SK-N-SH treated with all-trans-retinoic acid at 6 μM for 48 hours (cell line): ENCODE results near the gene SH3BP1.
A peak's percentile ranks its signal among the peaks of the same experiment; 100 is the strongest.

Source experiments
- ATAC-seq: fragments of 200-7000 bp; cut with Tn5 transposase; 3 replicates; pipeline ENCODE4 v1.9.1; 2020; ENCODE audit warnings: mild to moderate bottlenecking, moderate library complexity
- ARNTL ChIP-seq: fragments of 450-650 bp; formaldehyde crosslinking; IDR thresholded peaks from 2 replicates; pipeline ENCODE4 v1.5.0; 2020; ENCODE audit warnings: low read depth, mild to moderate bottlenecking, moderate library complexity, borderline replicate concordance
- BACH2 ChIP-seq: fragments of 250-450 bp; sonication (Bioruptor Pico); IDR thresholded peaks from 2 replicates; pipeline ENCODE4 v1.9.0; 2021; ENCODE audit warnings: mild to moderate bottlenecking, borderline replicate concordance
- CREB5 ChIP-seq: fragments of 250-450 bp; sonication (Bioruptor Pico); IDR thresholded peaks from 2 replicates; pipeline ENCODE4 v1.5.1; 2020; ENCODE audit warnings: low read depth, mild to moderate bottlenecking, moderate library complexity
- CSDC2 ChIP-seq: fragments of 250-450 bp; sonication (Bioruptor Pico); IDR thresholded peaks from 2 replicates; pipeline ENCODE4 v1.5.0; 2020; ENCODE audit warnings: mild to moderate bottlenecking, moderate library complexity
- ESRRG ChIP-seq: fragments of 250-450 bp; sonication (Bioruptor Pico); IDR thresholded peaks from 2 replicates; pipeline ENCODE4 v1.6.1; 2021; ENCODE audit warnings: mild to moderate bottlenecking
- GLIS3 ChIP-seq: fragments of 250-450 bp; sonication (Bioruptor Pico); IDR thresholded peaks from 2 replicates; pipeline ENCODE4 v1.5.0; 2020; ENCODE audit warnings: mild to moderate bottlenecking, moderate library complexity
- ISL1 ChIP-seq: fragments of 250-450 bp; sonication (Bioruptor Pico); IDR thresholded peaks from 2 replicates; pipeline ENCODE4 v2.1.2; 2022; ENCODE audit warnings: mild to moderate bottlenecking, moderate library complexity
- OSR1 ChIP-seq: fragments of 250-450 bp; sonication (Bioruptor Pico); IDR thresholded peaks from 2 replicates; pipeline ENCODE4 v1.8.0; 2022; ENCODE audit warnings: moderate library complexity, mild to moderate bottlenecking, inconsistent platforms
- PATZ1 ChIP-seq: fragments of 250-450 bp; sonication (Bioruptor Pico); IDR thresholded peaks from 2 replicates; pipeline ENCODE4 v1.8.0; 2020; ENCODE audit warnings: mild to moderate bottlenecking, moderate library complexity, borderline replicate concordance
- PPARA ChIP-seq: fragments of 250-450 bp; sonication (Bioruptor Pico); IDR thresholded peaks from 2 replicates; pipeline ENCODE4 v1.5.0; 2020; ENCODE audit warnings: mild to moderate bottlenecking, borderline replicate concordance
- RARB ChIP-seq: fragments of 250-450 bp; sonication (Bioruptor Pico); IDR thresholded peaks from 2 replicates; pipeline ENCODE4 v1.8.0; 2021; ENCODE audit warnings: mild to moderate bottlenecking, moderate library complexity
- SNAI2 ChIP-seq: fragments of 250-450 bp; sonication (Bioruptor Pico); IDR thresholded peaks from 2 replicates; pipeline ENCODE4 v1.5.0; 2020; ENCODE audit warnings: mild to moderate bottlenecking, moderate library complexity
- TCF4 ChIP-seq: fragments of 250-450 bp; sonication (Bioruptor Pico); IDR thresholded peaks from 2 replicates; pipeline ENCODE4 v1.8.0; 2021; ENCODE audit warnings: mild to moderate bottlenecking, moderate library complexity, borderline replicate concordance
- TOX ChIP-seq: fragments of 250-450 bp; sonication (Bioruptor Pico); IDR thresholded peaks from 2 replicates; pipeline ENCODE4 v1.8.0; 2021; ENCODE audit warnings: mild to moderate bottlenecking, moderate library complexity, borderline replicate concordance
- ZC3H10 ChIP-seq: fragments of 250-450 bp; sonication (Bioruptor Pico); IDR thresholded peaks from 2 replicates; pipeline ENCODE4 v1.5.1; 2021; ENCODE audit warnings: mild to moderate bottlenecking, moderate library complexity
- ZFP3 ChIP-seq: fragments of 250-450 bp; sonication (Bioruptor Pico); IDR thresholded peaks from 2 replicates; pipeline ENCODE4 v1.5.0; 2020; ENCODE audit warnings: mild to moderate bottlenecking, moderate library complexity
- ZFP30 ChIP-seq: fragments of 450-650 bp; formaldehyde crosslinking; IDR thresholded peaks from 2 replicates; pipeline ENCODE4 v1.5.0; 2022; ENCODE audit warnings: mild to moderate bottlenecking, moderate library complexity
- ZNF565 ChIP-seq: fragments of 450-650 bp; formaldehyde crosslinking; conservative IDR thresholded peaks from 2 replicates; pipeline ENCODE4 v1.5.0; 2020; ENCODE audit warnings: low read depth, mild to moderate bottlenecking, moderate library complexity
- ZNF70 ChIP-seq: fragments of 450-650 bp; formaldehyde crosslinking; IDR thresholded peaks from 2 replicates; pipeline ENCODE4 v1.5.0; 2020; ENCODE audit warnings: mild to moderate bottlenecking, moderate library complexity
- ZNF8 ChIP-seq: fragments of 450-650 bp; formaldehyde crosslinking; IDR thresholded peaks from 2 replicates; pipeline ENCODE4 v1.5.0; 2020; ENCODE audit warnings: mild to moderate bottlenecking, moderate library complexity
- TF ChIP-seq, protein P1 (sequence below): fragments of 250-450 bp; sonication (Bioruptor Pico); IDR thresholded peaks from 2 replicates; pipeline ENCODE4 v1.5.0; 2020; ENCODE audit warnings: mild to moderate bottlenecking, moderate library complexity

Gene SH3BP1

GRCh38 chr22:37635157-37635556 is 4.3 kb upstream of the SH3BP1 start:
- no peak for ATAC-seq
- no peak for TF ChIP-seq GLIS3
- no peak for TF ChIP-seq ESRRG (CRISPR knock-in tag)
- no peak for TF ChIP-seq BACH2 (CRISPR knock-in tag)
- TF ChIP-seq ZNF565 (CRISPR knock-in tag): no peak
- TF ChIP-seq OSR1 (CRISPR knock-in tag): no peak
- TF ChIP-seq, all 23 proteins: peak for 0

DNA sequence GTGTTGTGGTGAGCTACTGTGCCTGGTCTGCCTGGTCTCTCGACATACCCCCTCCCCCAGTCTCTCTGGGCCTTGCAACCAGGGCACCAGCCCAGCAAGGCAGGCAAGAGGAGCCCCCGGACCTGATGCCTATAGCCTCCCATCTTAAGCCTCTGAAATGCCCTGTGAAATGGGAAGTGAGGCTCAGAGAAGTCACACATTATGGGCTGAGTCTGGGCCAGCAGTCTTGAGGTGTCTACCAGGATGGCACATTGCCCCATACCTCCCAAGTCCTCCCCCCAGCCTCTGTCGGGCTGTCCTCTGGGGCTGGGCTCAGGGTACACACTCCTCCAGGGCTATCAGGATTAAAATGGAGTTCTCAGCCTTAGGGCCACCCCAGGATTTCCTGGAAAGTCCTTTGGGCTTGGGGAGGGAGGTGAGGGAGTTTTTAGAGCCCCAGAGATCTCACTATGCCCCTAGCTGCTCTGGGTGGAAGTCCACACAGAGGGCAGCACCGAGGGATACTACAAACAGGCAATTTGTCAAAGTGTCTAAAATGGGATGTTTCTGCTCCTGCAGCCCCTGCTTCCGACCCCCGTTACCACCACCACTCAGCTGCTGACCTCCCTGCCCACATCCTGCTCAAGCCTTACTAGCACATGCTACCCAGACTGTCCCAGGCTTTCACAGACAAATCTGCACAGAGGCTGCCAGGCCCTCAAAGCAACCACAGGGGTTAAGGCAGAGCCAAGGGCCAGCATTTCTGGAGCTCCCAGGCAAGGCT is 3.1 kb upstream of the SH3BP1 start:
- 0 out of 3 replicates have a peak, but pooled peaks have one; percentile 4 for ATAC-seq
- no peak for TF ChIP-seq CSDC2 (CRISPR knock-in tag)
- TF ChIP-seq TCF4 (CRISPR knock-in tag): no peak
- TF ChIP-seq ZNF8 (CRISPR knock-in tag): no peak
- no peak for TF ChIP-seq ZFP30 (CRISPR knock-in tag)
- no peak for TF ChIP-seq ARNTL (CRISPR knock-in tag)
- no peak for TF ChIP-seq PATZ1 (CRISPR knock-in tag)
- TF ChIP-seq PPARA (CRISPR knock-in tag): no peak
- TF ChIP-seq ISL1 (CRISPR knock-in tag): no peak
- TF ChIP-seq OSR1 (CRISPR knock-in tag): no peak
- no peak for TF ChIP-seq BACH2 (CRISPR knock-in tag)
- TF ChIP-seq CREB5 (CRISPR knock-in tag): no peak
- TF ChIP-seq ZFP3: no peak
- no peak for TF ChIP-seq RARB (CRISPR knock-in tag)
- TF ChIP-seq ESRRG (CRISPR knock-in tag): no peak
- no peak for TF ChIP-seq ZC3H10 (CRISPR knock-in tag)
- TF ChIP-seq, all 23 proteins: peak for 0

DNA sequence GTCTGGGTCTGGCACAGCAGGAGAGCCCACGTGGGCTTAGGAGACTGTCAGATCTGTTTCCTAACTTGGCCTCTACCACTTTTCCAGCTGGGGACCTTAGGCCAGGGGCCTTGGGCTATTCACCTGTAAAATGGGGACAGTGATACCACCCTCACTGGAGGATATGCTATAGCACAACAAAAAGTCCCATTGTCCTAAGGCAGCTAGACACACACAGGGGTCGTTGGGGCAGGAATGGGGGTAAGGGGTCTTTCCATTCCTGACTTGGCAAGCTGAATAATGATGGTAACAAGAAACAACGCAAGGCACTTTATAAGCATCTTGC is 2.6 kb upstream of the SH3BP1 start:
- no peak for TF ChIP-seq TOX
- TF ChIP-seq PPARA (CRISPR knock-in tag): no peak
- TF ChIP-seq, protein P1, sequence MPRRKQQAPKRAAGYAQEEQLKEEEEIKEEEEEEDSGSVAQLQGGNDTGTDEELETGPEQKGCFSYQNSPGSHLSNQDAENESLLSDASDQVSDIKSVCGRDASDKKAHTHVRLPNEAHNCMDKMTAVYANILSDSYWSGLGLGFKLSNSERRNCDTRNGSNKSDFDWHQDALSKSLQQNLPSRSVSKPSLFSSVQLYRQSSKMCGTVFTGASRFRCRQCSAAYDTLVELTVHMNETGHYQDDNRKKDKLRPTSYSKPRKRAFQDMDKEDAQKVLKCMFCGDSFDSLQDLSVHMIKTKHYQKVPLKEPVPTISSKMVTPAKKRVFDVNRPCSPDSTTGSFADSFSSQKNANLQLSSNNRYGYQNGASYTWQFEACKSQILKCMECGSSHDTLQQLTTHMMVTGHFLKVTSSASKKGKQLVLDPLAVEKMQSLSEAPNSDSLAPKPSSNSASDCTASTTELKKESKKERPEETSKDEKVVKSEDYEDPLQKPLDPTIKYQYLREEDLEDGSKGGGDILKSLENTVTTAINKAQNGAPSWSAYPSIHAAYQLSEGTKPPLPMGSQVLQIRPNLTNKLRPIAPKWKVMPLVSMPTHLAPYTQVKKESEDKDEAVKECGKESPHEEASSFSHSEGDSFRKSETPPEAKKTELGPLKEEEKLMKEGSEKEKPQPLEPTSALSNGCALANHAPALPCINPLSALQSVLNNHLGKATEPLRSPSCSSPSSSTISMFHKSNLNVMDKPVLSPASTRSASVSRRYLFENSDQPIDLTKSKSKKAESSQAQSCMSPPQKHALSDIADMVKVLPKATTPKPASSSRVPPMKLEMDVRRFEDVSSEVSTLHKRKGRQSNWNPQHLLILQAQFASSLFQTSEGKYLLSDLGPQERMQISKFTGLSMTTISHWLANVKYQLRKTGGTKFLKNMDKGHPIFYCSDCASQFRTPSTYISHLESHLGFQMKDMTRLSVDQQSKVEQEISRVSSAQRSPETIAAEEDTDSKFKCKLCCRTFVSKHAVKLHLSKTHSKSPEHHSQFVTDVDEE (CRISPR knock-in tag): no peak
- TF ChIP-seq ZNF8 (CRISPR knock-in tag): no peak
- no peak for TF ChIP-seq ISL1 (CRISPR knock-in tag)
- TF ChIP-seq ESRRG (CRISPR knock-in tag): no peak
- no peak for TF ChIP-seq RARB (CRISPR knock-in tag)
- no peak for TF ChIP-seq PATZ1 (CRISPR knock-in tag)
- no peak for TF ChIP-seq ARNTL (CRISPR knock-in tag)
- TF ChIP-seq OSR1 (CRISPR knock-in tag): no peak
- no peak for TF ChIP-seq ZC3H10 (CRISPR knock-in tag)
- no peak for TF ChIP-seq CSDC2 (CRISPR knock-in tag)
- no peak for TF ChIP-seq ZNF70 (CRISPR knock-in tag)
- no peak for TF ChIP-seq TCF4 (CRISPR knock-in tag)
- no peak for TF ChIP-seq ZFP30 (CRISPR knock-in tag)
- no peak for TF ChIP-seq SNAI2 (CRISPR knock-in tag)
- no peak for TF ChIP-seq ZFP3
- no peak for ATAC-seq
